ENCODE measurements around the gene PRMT1.

GRCh38 chr19:49696865-49697264 lies 19.8 kb downstream of the PRMT1 start:
- no peak for TF ChIP-seq CTCF (conservative IDR thresholded peaks at IDR 0.05)
- no peak for TF ChIP-seq ZFX (IDR thresholded peaks at IDR 0.05)
